Chondrocyte (in vitro differentiated cells): Measurements from ENCODE around the gene MME. TPM values are rescaled to one million over a fixed set of nuclear protein-coding genes. Genes with fewer than 3 reads are reported as not detected.

Source experiments
- DNase-seq: peaks from one replicate; pipeline ENCODE4 v3.0.0; 2021; ENCODE audit warnings: mixed read lengths, low spot score
- H3K27ac Mint-ChIP-seq: one replicate; pipeline ENCODE4 v1.8.0; 2021; ENCODE audit warnings: mild to moderate bottlenecking, moderate library complexity, mixed read lengths; ENCODE audit not compliant: unreplicated experiment
- H3K27me3 Mint-ChIP-seq: 2 replicates; pipeline ENCODE4 v1.8.0; 2021; ENCODE audit warnings: low read depth, mixed read lengths
- H3K36me3 Mint-ChIP-seq: 2 replicates; pipeline ENCODE4 v1.8.0; 2021; ENCODE audit warnings: low read depth, mixed read lengths
- H3K4me1 Mint-ChIP-seq: 2 replicates; pipeline ENCODE4 v1.8.0; 2021; ENCODE audit warnings: low read depth, mild to moderate bottlenecking, mixed read lengths
- H3K4me3 Mint-ChIP-seq: one replicate; pipeline ENCODE4 v1.8.0; 2021; ENCODE audit warnings: mild to moderate bottlenecking, moderate library complexity, mixed read lengths; ENCODE audit not compliant: unreplicated experiment
- H3K9me3 Mint-ChIP-seq: 2 replicates; pipeline ENCODE4 v1.8.0; 2021; ENCODE audit warnings: low read depth, mixed read lengths
- CTCF ChIP-seq: fragments of 200-600 bp; sonication (generic); IDR thresholded peaks from 2 replicates; pipeline ENCODE4 v1.5.0; 2021; ENCODE audit warnings: antibody characterized with exemption, mild to moderate bottlenecking, moderate library complexity
- total RNA-seq: library from RNA; stranded (reverse); gene quantifications from 3 replicates; pipeline ENCODE4 v1.2.1, GENCODE V29; 2021

The MME gene
- total RNA-seq, 1 donor from 2014 or later, result 2.5 TPM

- Mint-ChIP-seq H3K9me3 (peaks cover 2% of the 10 kb centered on the region), H3K27me3 (peaks cover 3% of the 10 kb centered on the region), H3K36me3 (peaks cover 2% of the 10 kb centered on the region), H3K4me1 (no peaks in the 10 kb centered on the region), H3K27ac (no peak overlapping the region), H3K4me3 (no peak overlapping the region)
- TF ChIP-seq CTCF, result no peak
- DNase-seq, result no peak
Measured at GRCh38 chr3:155197786-155198185, 117.7 kb downstream of the MME start.

- TF ChIP-seq CTCF, result no peak
- H3K9me3 Mint-ChIP-seq, result peaks cover 2% of the 10 kb centered on the region
- H3K36me3 Mint-ChIP-seq, result peaks cover 2% of the 10 kb centered on the region
- H3K4me3 Mint-ChIP-seq, result no peak overlapping the region
- peaks cover 5% of the 10 kb centered on the region for H3K27me3 Mint-ChIP-seq
- no peaks in the 10 kb centered on the region for H3K4me1 Mint-ChIP-seq
- H3K27ac Mint-ChIP-seq, result no peak overlapping the region
- no peak for DNase-seq
Measured at GRCh38 chr3:155202626-155203025, 122.5 kb downstream of the MME start.

GRCh38 chr3:155204851-155205250 is 124.7 kb downstream of the MME start:
- no peak for TF ChIP-seq CTCF
- Mint-ChIP-seq H3K27me3 (peaks cover 5% of the 10 kb centered on the region), H3K27ac (no peak overlapping the region), H3K36me3 (peaks cover 2% of the 10 kb centered on the region), H3K4me3 (no peak overlapping the region), H3K4me1 (no peaks in the 10 kb centered on the region), H3K9me3 (no peaks in the 10 kb centered on the region)
- DNase-seq, result no peak

GRCh38 chr3:155208183-155208800 is 128.2 kb downstream of the MME start:
- Mint-ChIP-seq H3K4me3 (no peak overlapping the region), H3K36me3 (no peaks in the 10 kb centered on the region), H3K9me3 (peaks cover 3% of the 10 kb centered on the region), H3K27me3 (no peaks in the 10 kb centered on the region), H3K4me1 (no peaks in the 10 kb centered on the region), H3K27ac (no peak overlapping the region)
- no peak for DNase-seq
- no peak for TF ChIP-seq CTCF

- no peak for TF ChIP-seq CTCF
- H3K4me3 Mint-ChIP-seq, result no peak overlapping the region
- no peak overlapping the region for H3K27ac Mint-ChIP-seq
- H3K27me3 Mint-ChIP-seq, result no peaks in the 10 kb centered on the region
- no peaks in the 10 kb centered on the region for H3K4me1 Mint-ChIP-seq
- no peaks in the 10 kb centered on the region for H3K36me3 Mint-ChIP-seq
- no peak for DNase-seq
- peaks cover 3% of the 10 kb centered on the region for H3K9me3 Mint-ChIP-seq
Measured at GRCh38 chr3:155210736-155211135, 130.6 kb downstream of the MME start.
